Anterior cingulate cortex (tissue), 58 donors: ENCODE results near the gene TLN1.

Source experiments
- DNase-seq, 58 donors: peaks; one replicate each; lab custom pipeline; 2025; lab: John Stamatoyannopoulos, UW

TLN1 gene

GRCh38 chr9:35669331-35670145 lies 62.5 kb downstream of the TLN1 start:
- DNase-seq, result no peak

GRCh38 chr9:35667939-35668338 lies 64.1 kb downstream of the TLN1 start:
- DNase-seq, result no peak

DNA sequence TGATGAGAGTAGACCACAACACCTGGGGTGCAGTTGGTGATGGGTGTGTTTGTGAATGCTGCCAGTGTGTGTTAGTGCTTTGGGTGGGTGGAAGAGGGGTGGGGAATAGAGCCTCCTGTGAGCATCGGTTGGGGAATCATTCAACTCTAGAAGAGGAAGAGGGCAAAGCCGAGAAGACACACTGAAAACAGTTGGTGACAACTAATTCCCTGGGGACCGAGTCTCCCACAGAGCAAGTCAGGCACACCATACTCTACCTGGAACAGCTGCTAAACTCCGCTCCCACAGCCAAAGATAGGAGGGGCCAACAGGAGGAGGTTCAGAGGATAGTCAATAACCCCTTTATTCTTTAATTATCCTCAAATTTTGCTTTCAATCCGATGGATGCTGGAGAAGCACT lies 65.4 kb downstream of the TLN1 start:
- DNase-seq, result no peak

DNA sequence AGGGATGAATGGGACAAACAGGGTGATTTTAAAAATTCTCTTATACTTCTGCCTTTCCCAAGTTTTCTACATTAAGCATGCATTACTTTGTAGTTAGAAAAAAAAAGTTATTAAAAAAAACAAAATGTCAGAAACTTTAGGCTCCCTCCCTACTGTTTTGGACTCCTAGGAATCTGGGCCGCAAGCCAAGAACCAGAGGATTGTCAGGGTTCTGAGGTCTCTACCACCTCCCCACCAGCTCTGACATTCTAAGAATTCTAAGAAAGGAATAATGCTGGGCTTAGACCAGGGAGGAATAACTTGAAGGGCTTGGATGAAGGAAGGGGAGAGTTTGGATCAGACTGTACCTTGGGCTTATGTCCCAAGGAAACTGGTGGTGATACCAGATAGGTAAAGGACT lies 66.0 kb downstream of the TLN1 start:
- no peak for DNase-seq

DNA sequence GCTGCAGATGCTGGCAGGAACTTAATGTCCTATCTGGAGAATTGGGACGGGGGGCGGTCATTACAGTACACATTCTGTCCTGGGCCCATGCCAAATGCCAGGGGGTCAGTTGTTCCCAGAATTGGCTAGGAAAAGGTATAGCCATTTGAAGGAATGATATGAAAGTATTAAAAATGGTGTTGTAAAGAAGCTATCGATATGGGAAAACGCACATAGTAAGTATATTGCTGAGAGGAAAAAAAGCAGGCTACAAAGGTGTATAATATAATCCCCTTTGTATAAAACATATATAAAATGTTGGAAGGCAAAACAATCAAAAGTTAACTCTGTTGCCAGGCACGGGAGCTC lies 66.5 kb downstream of the TLN1 start:
- DNase-seq, result no peak

DNA sequence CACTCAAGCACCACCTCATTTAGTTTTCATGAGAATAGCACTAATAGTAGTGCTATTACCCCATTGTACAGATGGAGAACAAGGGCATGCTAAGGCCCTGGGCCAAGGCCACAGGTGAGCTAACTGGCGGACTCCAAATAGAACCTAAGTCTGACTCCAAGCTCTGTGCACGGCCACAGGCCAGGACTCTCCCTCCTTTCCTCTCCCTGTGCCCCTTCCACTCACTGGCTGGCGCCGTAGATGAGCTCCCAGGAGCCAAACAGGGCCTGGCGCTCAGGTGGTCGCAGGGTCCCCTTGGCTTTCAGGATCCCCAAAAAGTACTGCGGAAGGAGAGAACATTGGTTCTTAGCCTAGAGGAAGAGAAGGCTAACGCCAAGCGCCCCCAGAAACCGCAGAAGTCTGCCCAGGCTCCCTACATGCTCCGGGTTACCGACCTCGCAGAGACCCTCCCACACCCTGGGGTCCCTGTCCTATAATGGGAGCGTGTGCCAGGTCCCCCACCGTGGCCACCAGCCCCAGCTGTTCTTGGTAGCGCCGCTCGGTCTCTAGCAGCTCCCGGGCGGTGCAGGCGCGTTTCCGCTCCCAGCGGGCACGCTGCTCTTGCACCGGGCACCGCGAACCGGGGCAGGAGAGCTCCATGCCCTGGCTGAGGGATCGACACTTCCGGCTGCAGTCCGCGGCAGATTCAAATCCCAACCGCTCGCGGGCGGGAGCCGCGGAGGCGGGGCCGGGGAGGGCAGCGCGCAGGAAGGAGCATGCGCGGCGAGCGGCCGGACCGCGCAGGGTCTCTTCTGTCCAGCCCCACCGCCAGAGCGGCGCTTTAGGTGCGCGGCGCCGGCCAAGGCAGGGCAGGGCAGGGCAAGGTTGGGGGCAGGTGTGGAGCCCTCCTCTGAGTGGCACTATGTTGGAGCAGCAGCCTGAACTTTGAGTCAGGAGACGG lies 67.2 kb downstream of the TLN1 start, which contains the start of gene ARHGEF39:
Gene ARHGEF39, minus strand, starts transcription at position 665 of the 940 bp plus-strand sequence. Its CDS starts 26 bp downstream, at position 639.
- peak in 54 of 58 donors; percentile 12 to 75 (median 52) for DNase-seq

- no peak for DNase-seq
Observed at GRCh38 chr9:35662437-35662836, 69.6 kb downstream of the TLN1 start.

DNA sequence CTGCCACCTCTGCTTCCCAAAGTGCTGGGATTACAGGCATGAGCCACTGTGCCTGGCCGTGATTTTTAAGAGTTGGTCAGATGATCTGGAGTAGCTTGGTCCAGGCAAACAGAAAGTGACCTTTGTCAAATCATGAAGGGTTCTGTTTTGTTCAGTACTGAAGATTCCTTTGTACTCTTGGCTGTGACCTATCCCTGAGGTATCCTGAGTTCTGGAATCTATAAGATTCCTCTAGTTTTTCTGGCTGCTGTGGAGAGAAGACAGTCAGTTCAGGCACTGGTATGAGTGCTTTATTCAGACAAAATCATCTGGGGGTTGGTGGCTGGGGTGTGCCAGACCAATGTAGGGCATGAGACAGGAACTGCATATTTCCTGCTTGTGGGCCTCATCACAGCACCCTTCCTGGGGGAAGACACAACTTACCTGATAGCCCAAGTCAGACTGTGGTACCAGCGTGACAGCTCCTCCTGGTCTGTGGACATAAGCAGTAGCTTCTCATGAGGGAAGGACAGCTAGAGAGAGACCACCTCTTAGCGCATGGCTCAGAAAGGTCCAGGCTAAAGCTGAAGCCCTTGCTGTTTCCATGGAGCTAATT lies 70.1 kb downstream of the TLN1 start:
- no peak for DNase-seq

DNA sequence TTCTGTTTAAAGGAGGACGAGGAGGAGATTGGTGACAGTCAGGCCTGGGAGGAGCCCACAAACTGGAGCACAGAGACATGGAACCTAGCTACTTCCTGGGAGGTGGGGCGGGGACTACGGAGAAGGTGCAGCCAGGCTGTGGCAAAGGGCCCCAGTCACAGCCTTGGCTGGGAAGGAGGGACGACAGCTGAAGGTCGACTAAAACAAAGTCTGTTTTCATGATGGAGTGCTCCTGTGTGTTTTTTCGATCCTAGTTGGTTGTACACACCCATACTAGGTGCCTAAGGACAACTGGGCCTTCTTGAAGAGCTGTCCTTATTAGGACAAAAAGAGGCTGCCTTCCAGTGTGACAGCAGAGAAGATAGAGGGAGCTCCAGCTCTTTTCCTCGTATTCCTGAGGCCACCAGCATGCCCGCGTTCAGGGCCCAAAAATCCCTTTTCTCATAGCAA lies 71.0 kb downstream of the TLN1 start:
- peak in 11 of 58 donors; percentile 4 to 41 (median 14) for DNase-seq

GRCh38 chr9:35659340-35659739 lies 72.7 kb downstream of the TLN1 start:
- no peak for DNase-seq

- DNase-seq, result peak in 11 of 58 donors; percentile 5 to 48 (median 19)
Observed at GRCh38 chr9:35658968-35659220, 73.1 kb downstream of the TLN1 start.

- DNase-seq, result peak in 57 of 58 donors; percentile 30 to 93 (median 78)
Observed at GRCh38 chr9:35658137-35658967, 73.6 kb downstream of the TLN1 start, which contains the start of gene CCDC107. Gene CCDC107 (plus strand): TSS chr9:35658292. CDS start chr9:35658380, 88 bp downstream.

GRCh38 chr9:35657546-35658136 lies 74.4 kb downstream of the TLN1 start, which contains the start of gene RMRP:
Gene RMRP (minus strand): TSS chr9:35658019.
- DNase-seq, result peak; percentile 55 to 99 (median 95)

GRCh38 chr9:35656831-35657545 lies 75.0 kb downstream of the TLN1 start:
- DNase-seq, result peak in 5 of 58 donors; percentile 18 to 76 (median 54)

DNA sequence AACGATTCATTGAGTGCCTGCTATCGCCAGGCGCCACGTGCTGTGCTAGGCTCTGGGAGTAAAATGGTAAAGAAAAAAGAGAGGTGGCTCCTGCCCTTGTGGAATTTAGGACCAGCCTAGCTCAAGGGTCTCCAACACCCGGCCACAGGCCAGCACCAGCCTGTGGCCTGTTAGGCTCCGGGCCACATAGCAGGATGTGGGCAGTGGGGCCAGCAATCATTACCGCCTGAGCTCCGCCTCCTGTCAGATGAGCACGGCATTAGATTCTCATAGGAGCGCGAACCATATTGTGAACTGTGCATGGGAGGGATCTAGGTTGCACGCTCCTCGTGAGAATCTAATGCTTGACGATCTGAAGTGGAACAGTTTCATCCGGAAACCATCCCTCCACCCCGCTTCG lies 75.6 kb downstream of the TLN1 start:
- DNase-seq, result no peak

DNA sequence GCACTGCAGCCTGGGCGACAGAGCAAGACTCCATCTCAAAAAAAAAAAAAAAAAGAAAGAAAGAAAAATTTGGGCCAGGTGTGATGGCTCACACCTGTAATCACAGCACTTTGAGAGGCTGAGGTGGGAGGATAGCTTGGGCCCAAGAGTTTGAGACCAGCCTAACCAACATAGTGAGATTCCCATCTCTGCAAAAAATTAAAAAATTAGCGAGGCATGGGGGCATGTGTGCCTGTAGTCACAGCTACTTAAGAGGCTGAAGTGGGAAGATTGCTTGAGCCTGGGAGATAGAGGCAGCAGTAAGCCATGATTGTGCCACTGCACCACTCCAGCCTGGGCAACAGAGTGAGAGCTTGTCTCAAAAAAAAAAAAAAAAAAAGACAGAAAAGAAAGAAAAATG lies 78.4 kb downstream of the TLN1 start:
- DNase-seq, result no peak

DNA sequence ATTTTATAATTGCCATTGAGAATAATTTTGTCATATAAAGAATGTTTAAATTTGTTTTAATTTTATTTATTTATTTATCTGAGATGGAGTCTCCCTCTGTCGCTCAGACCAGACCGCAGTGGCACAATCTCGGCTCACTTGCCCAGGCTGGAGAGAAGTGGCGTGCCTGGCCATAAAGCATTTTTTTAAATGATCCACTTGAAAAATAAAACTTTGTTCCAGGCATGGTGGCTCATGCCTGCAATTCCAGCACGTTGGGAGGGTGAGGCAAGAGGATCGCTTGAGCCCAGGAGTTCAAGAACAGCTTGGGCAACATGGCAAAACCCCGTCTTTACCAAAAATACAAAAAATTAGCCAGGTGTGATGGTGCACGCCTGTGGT lies 79.2 kb downstream of the TLN1 start:
- no peak for DNase-seq

DNA sequence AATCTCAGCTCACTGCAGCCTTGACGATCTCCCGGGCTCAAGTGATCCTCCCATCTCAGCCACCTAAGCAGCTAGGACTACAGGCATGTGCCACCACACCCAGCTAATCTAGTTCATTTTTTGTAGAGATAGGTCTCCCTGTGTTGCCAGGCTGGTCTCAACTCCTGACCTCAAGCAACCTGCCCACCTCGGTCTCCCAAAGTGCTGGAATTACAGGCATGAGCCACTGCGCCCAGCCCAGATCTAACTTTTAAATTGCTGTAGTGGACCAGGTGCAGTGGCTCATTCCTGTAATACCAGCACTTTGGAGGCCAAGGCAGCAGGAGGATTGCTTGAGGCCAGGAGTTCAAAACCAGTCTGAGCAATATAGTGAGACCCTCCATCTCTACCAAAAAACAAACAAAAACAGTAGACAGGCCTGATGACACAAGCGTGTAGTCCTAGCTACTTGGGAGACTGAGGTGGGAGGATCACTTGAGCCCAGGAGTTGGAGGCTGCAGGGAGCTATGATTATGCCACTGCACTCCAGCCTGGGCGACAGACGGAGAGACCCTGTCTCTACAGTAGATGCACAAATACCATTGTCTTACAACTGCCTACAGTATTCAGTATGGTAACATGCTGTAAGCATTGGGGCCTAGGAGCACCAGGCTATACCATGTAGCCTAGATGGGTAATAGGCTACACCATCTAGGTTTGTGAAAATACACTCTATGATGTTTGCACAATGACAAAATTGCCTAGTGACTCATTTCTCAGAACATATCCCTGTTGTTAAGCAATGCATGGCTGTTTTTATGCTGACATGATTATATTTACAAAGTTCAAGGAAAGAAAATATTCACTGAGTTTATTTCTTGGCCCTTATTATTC lies 79.8 kb downstream of the TLN1 start:
- no peak for DNase-seq
